ENCODE results near the gene OPCML.

GRCh38 chr11:132409573-132410355 lies 1122.5 kb downstream of the OPCML start:
- TF ChIP-seq EZH2 (IDR thresholded peaks at IDR 0.05; ENCODE audit: borderline replicate concordance, insufficient read depth, low read depth, low read length, poor library complexity, severe bottlenecking) (no peak), CTCF (IDR thresholded peaks at IDR 0.05) (no peak)
